Measurements from ENCODE around the gene CLBA1.
"Not testable (repeated sequence)": the region's sequence is repeated elsewhere in the genome, so short reads cannot be mapped to it uniquely, and the experiment has no call there.

Gene CLBA1

GRCh38 chr14:105022276-105022670 lies 36.7 kb downstream of the CLBA1 start:
- no peak for DNase-seq (ENCODE audit: low read depth, low spot score)

GRCh38 chr14:105023144-105023543 lies 37.6 kb downstream of the CLBA1 start:
- no peak for DNase-seq (ENCODE audit: low read depth, low spot score)

- peak; percentile 62 for DNase-seq (ENCODE audit: low read depth, low spot score)
These were observed 38.3 kb downstream of the CLBA1 start for GRCh38 chr14:105023791-105024480.

- no peak for DNase-seq (ENCODE audit: low read depth, low spot score)
These were observed 39.8 kb downstream of the CLBA1 start for GRCh38 chr14:105025429-105025828.

GRCh38 chr14:105026033-105026785 lies 40.6 kb downstream of the CLBA1 start:
- DNase-seq (ENCODE audit: low read depth, low spot score): no peak

- peak; percentile 39 for DNase-seq (ENCODE audit: low read depth, low spot score)
These were observed 41.4 kb downstream of the CLBA1 start for GRCh38 chr14:105026802-105027563.

- not testable (repeated sequence) for DNase-seq (ENCODE audit: low read depth, low spot score)
These were observed 42.1 kb downstream of the CLBA1 start for GRCh38 chr14:105027718-105028117.

GRCh38 chr14:105028251-105028927 lies 42.8 kb downstream of the CLBA1 start:
- DNase-seq (ENCODE audit: low read depth, low spot score): no peak

GRCh38 chr14:105029402-105029801 lies 43.8 kb downstream of the CLBA1 start:
- no peak for DNase-seq (ENCODE audit: low read depth, low spot score)

GRCh38 chr14:105030194-105030593 lies 44.6 kb downstream of the CLBA1 start:
- no peak for DNase-seq (ENCODE audit: low read depth, low spot score)

- DNase-seq (ENCODE audit: low read depth, low spot score): no peak
These were observed 45.3 kb downstream of the CLBA1 start for GRCh38 chr14:105030836-105031396.

GRCh38 chr14:105032451-105032901 lies 46.9 kb downstream of the CLBA1 start:
- peak; percentile 81 for DNase-seq (ENCODE audit: low read depth, low spot score)

GRCh38 chr14:105033412-105033900 lies 47.9 kb downstream of the CLBA1 start:
- DNase-seq (ENCODE audit: low read depth, low spot score): not testable (repeated sequence)

GRCh38 chr14:105034315-105035039 lies 48.9 kb downstream of the CLBA1 start:
- DNase-seq (ENCODE audit: low read depth, low spot score): no peak

- not testable (repeated sequence) for DNase-seq (ENCODE audit: low read depth, low spot score)
These were observed 50.0 kb downstream of the CLBA1 start for GRCh38 chr14:105035616-105036015.

GRCh38 chr14:105039458-105040205 lies 54.0 kb downstream of the CLBA1 start:
- no peak for DNase-seq (ENCODE audit: low read depth, low spot score)

GRCh38 chr14:105041841-105042765 lies 56.5 kb downstream of the CLBA1 start:
- no peak for DNase-seq (ENCODE audit: low read depth, low spot score)

- no peak for DNase-seq (ENCODE audit: low read depth, low spot score)
These were observed 57.2 kb downstream of the CLBA1 start for GRCh38 chr14:105042813-105043212.

GRCh38 chr14:105043641-105044040 lies 58.1 kb downstream of the CLBA1 start:
- DNase-seq (ENCODE audit: low read depth, low spot score): no peak

All from astrocyte of the hippocampus (primary cell).